HG02623 (cell line): ENCODE data around the gene KLHL29.

Experiments used
- ATAC-seq: cut with Tn5 transposase; IDR thresholded peaks from one replicate; pipeline ENCODE4 v1.9.1; 2021; ENCODE audit warnings: moderate library complexity; ENCODE audit not compliant: unreplicated experiment

Gene KLHL29

DNA sequence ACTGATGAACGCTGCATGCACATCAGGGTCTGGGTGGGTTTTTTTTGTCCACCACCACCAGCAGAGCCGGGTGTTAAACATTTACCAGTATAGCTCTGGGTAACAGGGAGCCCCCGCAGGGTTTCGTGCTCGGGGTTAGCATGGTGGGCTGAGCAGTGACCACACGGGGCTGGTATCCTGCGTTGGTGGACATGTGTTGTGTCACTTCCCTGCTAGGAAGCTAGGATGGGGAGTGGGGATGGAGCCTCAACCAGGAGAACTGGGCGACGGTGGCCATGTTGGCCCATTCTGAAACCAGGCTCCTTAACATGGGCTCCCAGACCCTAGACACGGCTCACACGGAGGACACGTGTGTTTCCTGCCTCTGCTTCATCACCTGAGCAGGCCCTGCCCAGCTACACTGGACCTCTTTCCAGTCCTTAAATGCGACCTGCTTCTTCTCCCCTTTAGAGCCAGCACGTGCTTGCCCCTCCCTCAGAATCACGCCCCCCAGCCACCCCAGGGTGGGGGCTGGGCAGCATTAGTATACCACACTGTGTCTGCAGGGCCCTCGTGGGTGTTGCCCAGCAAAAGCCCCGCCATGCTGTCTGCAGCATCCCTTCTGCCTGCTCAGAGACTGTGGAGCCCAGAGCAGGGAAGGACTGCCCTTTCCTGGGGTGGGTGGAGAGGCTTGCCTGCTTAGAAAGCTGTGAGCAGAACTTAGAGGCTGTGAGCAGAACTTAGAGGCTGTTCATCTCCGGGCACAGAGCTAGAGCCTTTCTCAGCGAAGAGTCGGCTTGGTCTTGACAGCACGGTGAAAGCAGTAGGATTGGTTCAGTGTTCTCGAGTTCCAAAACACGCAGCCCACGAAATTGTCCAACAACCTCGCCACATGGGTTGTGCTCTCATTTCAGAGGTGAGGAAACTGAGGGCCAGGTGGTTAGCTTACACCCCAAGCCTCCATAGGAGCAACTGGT, 142.1 kb downstream of the KLHL29 start:
- ATAC-seq = no peak

DNA sequence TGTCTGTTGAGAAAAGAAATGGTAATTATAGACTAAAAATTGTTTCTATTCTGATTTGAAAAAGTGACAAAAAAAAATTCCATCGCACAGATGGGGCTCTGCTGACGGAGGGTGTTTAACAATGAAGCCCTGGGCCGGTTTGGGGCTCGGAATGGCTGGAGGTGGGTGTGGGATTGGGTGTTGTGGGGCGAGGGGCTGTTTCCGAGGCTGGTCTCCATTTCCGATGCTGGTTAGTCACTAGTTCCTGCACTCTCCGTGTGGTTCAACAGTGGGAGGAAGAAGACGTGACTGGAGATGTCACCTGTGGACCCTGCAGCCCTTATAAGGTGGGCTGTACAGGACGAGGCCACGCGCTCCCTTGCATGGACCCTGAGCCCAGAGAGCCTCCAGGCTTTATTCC, 143.2 kb downstream of the KLHL29 start:
- no peak for ATAC-seq

DNA sequence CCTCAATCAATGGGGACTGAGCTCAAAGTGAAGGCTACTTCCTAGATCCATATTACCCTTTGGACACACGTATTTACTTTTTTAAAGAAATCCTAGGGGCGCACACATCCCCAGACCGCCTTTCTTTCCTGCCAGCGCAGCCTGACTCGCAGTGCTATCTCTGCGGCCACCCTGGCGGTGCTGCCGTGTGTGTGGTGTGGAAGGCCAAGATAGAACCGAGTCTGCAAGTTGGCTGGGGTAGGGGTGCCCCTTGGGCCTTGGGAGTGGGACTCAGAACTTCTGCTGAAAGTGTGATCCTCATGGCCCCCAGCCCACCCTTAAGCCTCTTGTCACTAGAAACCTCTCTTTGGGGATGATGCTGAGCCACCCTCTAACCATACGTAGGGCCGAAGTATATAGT, 143.7 kb downstream of the KLHL29 start:
- ATAC-seq = no peak

DNA sequence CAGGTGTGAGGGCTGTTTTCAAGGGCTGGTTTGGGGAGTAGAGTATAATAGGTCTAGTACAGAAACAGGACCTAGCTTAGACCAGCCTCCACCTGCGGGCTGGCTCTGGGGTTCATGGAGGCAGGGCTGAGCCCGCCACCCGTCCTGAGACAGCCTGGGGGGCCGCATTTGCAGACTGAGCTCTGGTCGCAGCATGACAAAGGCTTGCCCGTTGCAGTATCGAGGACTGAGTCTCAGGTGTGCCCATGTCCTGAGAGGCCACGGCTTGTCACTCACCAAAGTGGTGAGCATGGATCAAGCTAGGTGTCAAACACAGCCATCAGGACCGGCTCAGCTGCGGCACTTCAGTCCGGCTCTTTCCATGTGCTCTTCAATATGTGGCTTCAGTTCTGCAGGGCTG, 144.7 kb downstream of the KLHL29 start:
- ATAC-seq = no peak

DNA sequence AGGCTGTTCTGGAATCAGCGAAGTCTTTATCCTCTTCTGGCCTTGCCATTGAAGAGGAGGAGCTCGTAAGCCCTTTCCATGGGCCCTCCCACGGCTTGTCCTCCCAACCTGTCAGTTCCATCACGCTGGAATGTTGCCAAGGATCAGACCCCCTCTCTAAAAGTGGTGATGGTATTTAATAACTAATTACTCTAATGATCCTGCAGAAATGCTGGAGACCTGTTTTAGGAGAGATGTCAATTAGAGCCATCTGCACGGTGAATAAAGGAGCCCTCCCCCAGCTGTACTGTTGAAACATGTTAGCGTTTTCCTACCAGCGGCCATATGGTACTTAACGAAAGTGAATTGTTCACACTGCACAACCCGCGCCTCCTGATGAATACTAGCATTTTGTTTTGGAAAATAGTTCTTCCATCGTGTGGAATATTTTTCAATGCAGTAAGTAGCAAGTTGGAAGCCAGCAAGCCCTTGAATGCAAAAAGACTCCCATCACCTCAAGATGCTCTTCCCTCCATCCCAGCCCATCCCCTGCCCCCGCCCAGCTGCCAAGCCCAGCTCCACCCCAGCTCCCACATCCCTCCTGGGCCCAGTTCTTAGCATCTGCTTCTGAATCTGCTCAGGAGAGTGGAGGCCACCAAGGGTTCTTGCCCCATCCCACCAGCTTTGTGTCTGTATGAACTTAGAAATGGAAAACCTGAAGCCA, 145.4 kb downstream of the KLHL29 start:
- no peak for ATAC-seq

DNA sequence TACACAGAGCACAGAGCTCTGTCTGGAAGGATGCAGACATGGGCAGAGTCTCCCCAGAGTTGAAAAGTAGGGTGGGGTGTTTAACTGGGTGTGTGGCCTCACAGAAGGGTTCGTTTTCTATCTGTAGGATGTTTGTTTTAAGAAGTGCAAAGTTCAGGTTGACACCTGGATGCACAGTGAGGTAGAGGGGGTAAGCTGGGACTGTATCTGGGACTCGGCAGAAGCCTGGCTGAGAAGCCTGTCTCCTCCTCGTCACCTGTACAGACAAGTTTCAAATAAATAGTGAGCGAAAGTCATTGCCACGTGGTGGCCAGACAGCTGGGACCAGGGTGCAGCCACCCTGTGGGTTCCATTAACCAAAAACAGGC, 145.9 kb downstream of the KLHL29 start:
- ATAC-seq = no peak

DNA sequence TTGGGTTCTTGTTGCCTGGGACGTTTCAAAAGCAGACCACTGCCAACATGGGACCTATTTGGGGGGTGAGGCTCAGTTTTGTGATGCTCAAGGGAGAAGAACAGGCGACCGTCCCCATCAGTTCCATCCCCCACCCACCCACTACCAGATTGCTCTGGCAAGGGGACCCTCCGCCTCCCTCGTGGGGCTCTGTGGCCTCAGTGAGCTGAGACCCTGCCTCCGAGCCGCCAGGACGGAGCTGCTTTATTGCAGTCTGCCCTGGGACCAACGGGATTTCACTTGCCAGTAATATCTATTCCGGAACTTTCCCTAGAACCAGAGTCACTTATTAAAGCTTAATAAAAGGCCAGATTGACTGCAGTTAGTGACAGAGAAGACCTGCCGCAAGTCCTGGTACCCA, 146.3 kb downstream of the KLHL29 start:
- no peak for ATAC-seq

DNA sequence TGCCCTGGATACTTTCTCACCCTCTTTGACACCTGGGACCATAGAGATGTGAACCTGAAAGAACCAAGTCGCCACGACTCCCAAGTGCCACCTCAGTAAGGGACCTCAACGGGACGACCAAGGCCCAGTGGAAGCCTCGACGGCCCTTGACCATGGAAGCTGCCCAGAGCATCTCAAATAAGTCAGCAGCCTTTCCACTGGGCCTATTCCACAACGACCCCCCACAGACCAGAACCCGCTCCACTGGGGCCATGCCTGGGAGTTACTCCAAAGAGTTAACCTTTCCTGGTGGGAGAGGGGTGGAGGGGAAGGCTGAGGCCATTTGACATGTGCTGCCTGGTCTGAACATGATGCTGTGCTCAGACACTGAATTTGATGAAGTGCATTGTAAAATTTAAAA, 146.9 kb downstream of the KLHL29 start:
- ATAC-seq = no peak

DNA sequence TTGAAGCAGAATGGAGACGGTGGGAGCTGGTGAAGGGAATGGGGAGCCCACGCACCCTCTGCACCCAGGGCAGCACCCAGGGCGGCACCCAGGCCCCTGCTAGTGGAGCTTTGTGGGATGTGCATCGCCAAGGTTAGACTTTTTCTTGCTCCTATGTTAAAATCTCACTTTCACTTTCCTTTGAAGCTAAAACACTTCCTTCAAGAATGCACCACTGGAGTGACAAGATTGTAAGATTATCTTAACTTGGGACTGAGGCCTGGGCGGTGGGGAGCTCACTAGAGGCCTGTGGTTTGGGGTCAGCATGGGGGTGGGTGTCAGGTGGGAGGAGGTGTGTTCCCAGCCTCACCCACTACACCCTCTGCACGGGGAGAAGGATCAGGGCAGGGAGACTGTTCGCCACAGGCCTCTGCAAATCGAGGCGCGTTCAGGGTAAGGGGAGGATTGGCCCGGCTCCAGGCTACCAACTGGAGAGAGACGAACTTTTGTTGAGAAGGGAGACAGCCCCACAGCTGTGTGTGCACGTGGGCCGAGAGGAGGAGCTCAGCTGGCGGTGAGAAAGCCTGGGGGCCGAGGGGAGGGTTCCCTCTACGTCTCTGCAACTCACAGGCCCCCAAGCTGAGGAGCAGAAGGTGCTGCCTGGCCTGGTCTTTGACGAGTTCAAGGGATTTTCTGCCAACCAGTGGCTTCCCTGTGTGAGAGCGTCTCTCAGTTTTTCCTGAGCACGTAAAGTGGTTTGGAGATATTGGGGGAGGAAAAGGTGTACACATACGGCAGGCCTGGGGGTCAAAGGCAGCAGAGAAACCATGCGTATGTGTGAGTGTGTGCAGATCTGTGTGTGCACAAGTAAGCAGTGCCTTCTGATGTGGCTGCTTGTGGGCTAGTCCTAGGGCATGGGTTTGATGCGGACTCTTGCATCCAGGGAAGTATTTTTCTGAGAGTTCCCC, 147.7 kb downstream of the KLHL29 start:
- ATAC-seq = peak; percentile 64

DNA sequence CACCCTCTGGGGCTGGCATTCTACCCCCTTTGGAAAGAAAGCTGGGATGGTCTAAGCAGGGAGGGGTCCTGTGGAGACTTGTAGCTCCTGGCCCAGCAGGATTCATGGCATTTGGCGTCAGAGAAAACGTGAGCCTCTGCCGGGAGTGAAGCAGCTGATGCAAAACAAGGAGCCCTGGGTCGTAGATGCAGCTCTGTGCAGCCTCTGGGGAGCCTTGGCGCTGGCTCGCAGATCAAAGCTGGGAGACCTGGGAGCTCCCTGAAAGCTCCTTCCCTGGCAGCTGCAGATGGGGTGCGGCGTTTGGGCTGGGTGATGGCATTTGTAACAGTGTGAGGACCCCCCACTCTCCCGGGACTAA, 148.3 kb downstream of the KLHL29 start:
- ATAC-seq = no peak

DNA sequence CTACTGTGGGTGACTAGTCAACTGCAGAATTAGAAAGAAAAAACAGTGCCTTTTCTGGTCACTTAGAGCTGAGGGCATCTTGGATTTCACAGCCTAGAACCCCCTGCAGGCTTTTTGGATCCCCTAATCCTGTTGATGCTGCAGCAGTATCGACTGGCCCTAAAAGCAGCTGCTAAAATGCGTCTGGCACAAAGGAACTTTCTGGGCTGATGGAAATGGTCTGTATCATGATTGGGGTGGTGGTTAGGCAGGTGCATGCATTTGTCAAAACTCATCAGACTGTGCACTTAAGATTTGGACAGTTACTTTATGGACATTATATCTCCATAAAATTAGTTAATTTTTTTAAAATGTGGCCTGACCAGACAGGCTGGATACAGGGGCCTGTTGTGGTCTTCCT, 149.8 kb downstream of the KLHL29 start:
- no peak for ATAC-seq

DNA sequence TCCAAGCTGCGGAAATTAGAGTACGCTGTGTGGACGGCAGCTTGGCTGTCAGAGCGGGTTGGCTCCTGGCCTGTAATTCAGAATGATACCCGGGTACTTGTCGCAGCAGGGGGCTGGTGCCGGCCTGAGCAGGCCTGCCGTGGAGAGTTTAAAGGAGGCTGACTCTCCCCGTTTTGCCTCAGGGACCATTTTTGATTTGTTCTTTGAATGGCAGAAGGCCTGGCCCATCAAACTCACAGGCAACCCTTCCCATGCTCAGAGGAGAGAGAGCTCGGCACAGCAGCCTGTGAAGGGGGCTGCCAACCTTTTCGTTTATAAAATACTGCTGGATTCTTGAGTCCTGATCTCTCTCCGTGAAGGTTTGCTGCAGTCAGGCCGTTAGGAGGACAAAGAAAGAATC, 151.3 kb downstream of the KLHL29 start:
- no peak for ATAC-seq

DNA sequence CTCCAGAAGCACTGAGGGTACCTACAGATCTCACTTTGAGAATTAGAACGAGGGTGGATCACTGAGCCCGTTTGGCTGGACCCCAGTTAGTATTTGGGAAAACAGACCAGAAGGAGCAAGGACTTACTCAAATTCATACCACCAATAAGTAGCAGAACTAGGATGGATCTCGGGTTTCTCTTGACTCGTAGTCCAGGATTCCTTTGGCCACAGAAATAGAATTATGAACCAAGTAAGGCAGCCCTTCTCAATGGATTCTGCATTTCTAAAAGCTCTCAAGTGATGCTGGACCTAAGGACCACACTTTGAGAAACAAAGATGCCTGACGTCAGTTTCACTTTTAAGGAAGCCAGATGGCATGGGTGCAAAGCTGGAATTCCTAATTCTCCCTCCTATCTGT, 153.0 kb downstream of the KLHL29 start:
- ATAC-seq = no peak

DNA sequence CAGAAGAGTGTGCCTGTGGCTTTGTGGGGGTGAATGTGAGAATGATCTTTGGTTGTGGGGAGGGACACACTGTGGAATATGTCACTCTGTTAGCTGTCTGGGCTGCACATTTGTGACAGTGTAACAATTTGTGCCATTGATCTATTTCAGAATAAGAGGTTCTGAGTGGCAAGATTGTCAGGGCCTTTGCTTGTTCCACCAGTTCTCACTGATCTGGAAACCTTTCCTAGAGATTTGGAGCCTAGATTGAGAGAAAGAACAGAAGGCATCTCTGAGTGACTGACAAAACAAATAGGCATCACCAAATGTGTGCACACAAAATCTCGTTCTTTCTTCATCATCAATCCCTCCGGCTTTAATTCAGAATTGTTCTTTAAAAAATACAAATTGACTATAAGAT, 153.6 kb downstream of the KLHL29 start:
- ATAC-seq = no peak

DNA sequence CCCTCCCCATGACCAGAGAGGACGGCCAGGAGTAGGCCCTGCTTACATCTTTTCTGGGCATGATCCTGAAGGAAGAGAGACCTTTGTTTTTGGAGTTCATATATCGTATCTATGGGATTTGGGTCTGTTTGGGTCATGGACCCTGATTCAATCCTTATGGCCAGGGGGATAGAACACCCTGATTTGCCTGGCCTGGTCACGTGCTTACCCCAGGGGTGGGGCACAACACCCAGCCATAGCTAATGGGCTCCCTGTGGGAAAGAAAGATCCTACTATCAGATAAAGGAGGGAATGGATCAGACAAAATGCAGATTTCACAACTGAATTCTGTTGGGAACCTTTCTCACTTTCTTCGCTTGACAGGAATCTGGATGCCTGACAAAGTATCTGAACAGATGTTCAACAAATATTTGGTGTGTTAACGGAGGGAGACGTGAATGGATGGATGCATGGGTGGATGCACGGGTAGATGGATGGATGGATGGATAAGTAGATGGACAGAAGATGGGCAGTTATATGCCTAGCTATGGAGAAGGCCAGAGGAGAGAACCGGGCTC, 155.9 kb downstream of the KLHL29 start:
- no peak for ATAC-seq

DNA sequence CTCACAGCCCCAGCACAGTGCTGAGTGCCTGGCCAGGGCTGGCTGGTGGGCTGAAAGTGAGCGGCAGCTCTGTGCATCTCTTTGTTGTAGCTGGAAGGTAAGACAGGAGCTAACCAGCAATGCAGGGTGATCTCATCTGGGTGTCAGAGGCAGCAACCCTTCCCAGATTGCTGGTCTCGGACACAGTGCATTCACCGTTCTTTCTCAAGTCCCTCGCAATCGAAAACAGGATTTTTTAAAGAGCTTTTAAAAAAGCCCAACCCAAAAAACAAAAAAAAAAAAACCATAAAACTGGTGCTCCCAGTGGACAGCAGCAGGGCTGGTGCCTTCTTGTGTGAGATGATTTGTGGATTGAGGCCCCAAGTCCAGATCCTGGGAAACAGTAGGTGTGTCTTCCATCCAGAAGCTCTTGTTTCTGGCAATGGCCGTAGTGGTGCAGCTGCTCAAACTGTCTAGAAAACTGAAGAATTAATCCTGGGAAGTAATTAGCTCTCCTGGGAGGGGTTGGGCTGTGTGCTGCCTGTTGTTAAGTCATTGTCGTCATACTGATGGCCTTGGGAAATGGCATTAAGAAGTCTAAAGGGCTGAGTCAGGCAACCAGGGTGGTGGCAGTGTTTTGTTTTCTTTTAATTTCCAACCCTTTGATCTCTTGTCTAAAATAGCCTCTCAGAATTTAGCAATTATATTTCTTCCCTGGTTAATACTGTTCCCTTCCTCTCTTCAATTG, 156.7 kb downstream of the KLHL29 start:
- no peak for ATAC-seq

DNA sequence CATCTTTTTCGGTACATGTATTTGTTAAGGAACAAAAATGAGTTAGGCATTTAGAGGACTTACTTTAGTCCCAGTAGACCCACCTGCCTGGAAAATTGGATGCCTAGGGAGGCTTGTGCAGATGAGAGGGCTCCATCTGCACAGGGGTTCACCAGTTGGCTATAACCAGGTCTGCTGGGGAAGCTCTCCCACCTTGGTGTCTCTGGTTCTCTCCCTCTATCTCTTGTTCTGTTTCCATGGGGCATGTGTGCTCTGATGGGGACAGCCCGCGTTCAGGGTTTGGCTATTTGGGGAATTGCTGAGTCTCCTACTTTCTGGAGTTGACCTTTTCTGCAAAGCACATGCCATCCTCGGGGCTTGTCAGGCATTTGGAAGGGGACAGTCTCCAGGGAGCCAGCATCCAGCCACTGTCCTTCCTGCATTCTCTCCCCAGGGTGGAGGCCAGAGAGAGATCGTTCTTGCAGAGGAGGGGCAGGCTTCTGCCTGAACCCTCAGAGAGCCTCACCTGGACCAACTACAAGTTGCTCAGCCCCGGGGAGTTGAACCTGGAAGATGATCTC, 157.3 kb downstream of the KLHL29 start:
- ATAC-seq = no peak

DNA sequence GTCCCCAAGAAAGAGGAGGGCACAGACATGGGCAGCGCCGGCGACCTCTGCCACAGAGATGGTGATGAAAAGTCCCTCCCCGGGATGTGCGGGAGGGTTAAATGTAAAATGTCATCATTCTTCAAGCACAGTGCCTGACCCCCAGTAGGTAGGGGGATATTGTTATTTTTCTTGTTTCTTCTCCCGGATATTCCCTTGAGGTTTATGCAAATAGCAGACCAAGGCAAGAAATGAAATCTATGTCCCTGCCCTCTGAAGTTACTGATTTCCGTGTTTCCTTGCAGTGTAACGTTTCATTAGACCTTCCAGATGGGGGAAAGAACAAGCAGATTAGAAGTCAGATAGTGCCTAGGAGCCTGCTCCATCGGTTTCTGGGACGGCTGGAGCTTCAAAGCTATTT, 158.3 kb downstream of the KLHL29 start:
- ATAC-seq = no peak

DNA sequence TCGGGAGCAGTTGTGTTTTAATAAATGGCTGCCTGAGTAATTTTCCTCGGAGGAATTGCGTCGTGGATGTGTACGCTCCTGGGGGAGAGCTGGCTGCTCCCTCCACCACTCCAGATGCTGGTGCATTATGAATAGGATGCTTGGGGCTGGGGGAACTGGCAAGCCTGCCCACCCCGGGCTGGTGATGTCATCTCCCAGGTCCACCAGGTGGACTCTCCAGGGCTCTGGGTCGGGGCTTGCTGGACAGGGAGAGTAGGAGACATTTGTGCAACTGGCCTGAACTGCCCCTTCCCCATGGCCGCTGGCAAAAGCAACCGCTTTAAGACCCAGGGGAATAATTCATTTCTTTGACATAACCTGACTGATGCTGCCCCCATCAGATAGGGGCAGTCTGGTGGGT, 158.7 kb downstream of the KLHL29 start:
- ATAC-seq = no peak
